Uterus (tissue), 4 donors: ENCODE data around the gene JAK1. TPM values are rescaled to one million over a fixed set of nuclear protein-coding genes. Genes with fewer than 3 reads are reported as not detected.

Experiments used
- DNase-seq, 2 donors: peaks; one replicate each; pipeline ENCODE4 v3.0.0-alpha.2; 2019 to 2020
- H3K27ac ChIP-seq, 2 donors: fragments of 200-600 bp; sonication (generic); 1 replicate in 1 of 2; 2 replicates in 1 of 2; pipeline ENCODE4 v1.5.1; 2016 to 2018
- H3K27me3 ChIP-seq, 2 donors: fragments of 200-600 bp; sonication (generic); one replicate each; pipeline ENCODE4 v1.5.1; 2018 to 2019; ENCODE audit warnings: control low read depth in 1 of 2
- H3K36me3 ChIP-seq, 2 donors: fragments of 200-600 bp; sonication (generic); one replicate each; pipeline ENCODE4 v1.5.1; 2019; ENCODE audit warnings: control low read depth in 1 of 2
- H3K4me1 ChIP-seq, 2 donors: fragments of 200-600 bp; sonication (generic); one replicate each; pipeline ENCODE4 v1.5.1; 2018 to 2019; ENCODE audit warnings: control low read depth in 1 of 2
- H3K4me3 ChIP-seq, 2 donors: fragments of 200-600 bp; sonication (generic); 1 replicate in 1 of 2; 2 replicates in 1 of 2; pipeline ENCODE4 v1.5.1; 2018 to 2019; ENCODE audit warnings: mild to moderate bottlenecking in 1 of 2
- H3K9me3 ChIP-seq, 2 donors: fragments of 200-600 bp; sonication (generic); one replicate each; pipeline ENCODE4 v1.5.1; 2019; ENCODE audit warnings: control low read depth in 1 of 2
- POLR2A ChIP-seq, 2 donors: fragments of 450-650 bp; IDR thresholded peaks; one replicate each; pipeline ENCODE4 v1.6.1; 2016; ENCODE audit warnings: antibody characterized with exemption in 2 of 2, mild to moderate bottlenecking in 1 of 2, moderate library complexity in 1 of 2
- intact Hi-C: fragments of 100-400 bp; cut with DNase I; formaldehyde crosslinking; loops from one replicate; pipeline ENCODE4 v1.15.1; 2023; ENCODE audit warnings: low total_unique reads
- total RNA-seq, 4 donors: library from RNA; depleted of rRNA in 3 of 4; stranded (reverse); fragments of >200 nt in 3 of 4; gene quantifications; one replicate each; pipeline versions ENCODE4 v1.1.0 to v1.2.4, GENCODE V29; 2014 to 2023
- TF ChIP-seq, protein P1 (sequence below), 4 experiments: fragments of 200-600 bp in 2 of 4; fragments of 450-650 bp in 2 of 4; sonication (generic) in 2 of 4; IDR thresholded peaks; one replicate each; pipeline ENCODE4 v1.5.1; 2016 to 2019; ENCODE audit warnings: antibody characterized with exemption in 4 of 4, mild to moderate bottlenecking in 2 of 4, moderate library complexity in 1 of 4
- donor health status: DM: yes; HTN: yes; CAD: no.

The JAK1 gene
- total RNA-seq, 4 donors from 2014 or later, result 70.9 to 136 (median 125) TPM

DNA sequence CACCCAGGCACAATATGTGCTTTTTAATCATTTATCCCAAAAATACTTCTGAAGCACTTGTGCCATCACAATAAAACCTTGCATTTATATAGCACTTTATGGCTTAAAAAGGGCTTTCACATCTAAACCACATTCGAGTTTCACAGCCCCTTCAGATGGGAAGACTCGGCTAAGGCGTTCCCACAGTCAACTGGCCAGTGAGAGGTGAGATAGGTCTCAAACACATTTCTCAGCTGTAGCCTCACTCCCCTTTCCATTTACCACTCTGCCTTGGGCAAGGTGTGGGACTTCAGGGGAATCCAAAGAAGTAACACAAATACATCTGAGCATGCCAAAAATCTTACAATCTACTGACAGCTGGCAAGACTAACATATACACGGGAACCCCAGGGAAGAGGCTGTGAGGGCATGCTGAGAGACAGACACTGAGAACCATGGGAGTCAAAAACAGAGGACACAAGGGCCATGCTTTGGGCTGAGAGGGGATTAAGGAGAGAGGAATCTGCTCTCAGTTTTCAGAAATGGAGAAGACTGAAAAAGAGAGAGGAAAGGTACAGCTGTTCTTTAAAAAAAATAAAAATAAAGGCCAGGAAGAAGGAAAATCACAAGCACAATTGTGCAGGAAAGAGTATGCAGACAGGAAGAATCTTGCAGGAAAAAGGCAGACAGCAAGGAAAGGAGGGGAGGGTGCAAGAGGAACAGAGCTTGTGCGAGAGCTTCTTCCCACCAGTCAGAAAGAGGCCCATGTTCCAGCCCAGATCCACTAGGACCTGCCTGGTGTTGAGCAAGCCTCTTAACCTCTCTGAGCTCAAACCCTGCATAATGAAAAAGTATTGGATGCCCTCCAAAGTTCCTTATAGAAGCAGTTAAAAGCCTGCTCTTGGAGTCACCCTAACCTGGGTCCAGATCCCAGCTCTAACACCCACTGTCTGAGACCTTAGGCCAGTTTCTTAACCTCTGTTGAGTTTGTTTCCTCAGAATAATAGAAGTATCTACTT is 73.5 kb downstream of the JAK1 start:
- DNase-seq, result no peak
- H3K27ac ChIP-seq, result peak overlapping the region in 1 of 2 donors; percentile 32
- peaks cover 3 to 4% of the 10 kb centered on the region in 2 donors for H3K4me1 ChIP-seq
- H3K9me3 ChIP-seq, result no peaks in the 10 kb centered on the region
- no peak for TF ChIP-seq POLR2A (IDR thresholded peaks at IDR 0.05)
- TF ChIP-seq, protein P1, sequence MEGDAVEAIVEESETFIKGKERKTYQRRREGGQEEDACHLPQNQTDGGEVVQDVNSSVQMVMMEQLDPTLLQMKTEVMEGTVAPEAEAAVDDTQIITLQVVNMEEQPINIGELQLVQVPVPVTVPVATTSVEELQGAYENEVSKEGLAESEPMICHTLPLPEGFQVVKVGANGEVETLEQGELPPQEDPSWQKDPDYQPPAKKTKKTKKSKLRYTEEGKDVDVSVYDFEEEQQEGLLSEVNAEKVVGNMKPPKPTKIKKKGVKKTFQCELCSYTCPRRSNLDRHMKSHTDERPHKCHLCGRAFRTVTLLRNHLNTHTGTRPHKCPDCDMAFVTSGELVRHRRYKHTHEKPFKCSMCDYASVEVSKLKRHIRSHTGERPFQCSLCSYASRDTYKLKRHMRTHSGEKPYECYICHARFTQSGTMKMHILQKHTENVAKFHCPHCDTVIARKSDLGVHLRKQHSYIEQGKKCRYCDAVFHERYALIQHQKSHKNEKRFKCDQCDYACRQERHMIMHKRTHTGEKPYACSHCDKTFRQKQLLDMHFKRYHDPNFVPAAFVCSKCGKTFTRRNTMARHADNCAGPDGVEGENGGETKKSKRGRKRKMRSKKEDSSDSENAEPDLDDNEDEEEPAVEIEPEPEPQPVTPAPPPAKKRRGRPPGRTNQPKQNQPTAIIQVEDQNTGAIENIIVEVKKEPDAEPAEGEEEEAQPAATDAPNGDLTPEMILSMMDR (IDR thresholded peaks at IDR 0.05), result no peak
- H3K36me3 ChIP-seq, result no peaks in the 10 kb centered on the region
- intact Hi-C loops, result no loop called here
- no peaks in the 10 kb centered on the region for H3K27me3 ChIP-seq
- H3K4me3 ChIP-seq, result no peak overlapping the region

DNA sequence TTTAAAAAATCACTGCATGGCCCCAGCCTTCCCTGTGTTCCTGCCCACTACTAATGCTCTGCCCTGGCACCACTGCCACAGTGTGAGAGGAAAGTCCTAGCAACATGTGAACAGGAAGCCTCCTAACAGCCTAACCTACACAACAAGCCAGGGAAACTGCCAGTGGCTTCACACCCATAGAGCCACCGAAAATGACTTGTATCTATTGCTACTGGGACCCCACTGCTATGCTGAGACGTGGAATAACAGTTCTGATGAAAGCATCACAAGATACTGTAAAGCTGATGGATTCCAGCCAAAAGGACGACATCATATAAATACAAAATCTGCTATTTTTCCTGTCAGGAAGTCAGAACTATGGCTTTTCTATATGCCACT is 74.9 kb downstream of the JAK1 start:
- Histone ChIP-seq H3K27ac (no peak overlapping the region), H3K4me3 (no peak overlapping the region), H3K36me3 (no peaks in the 10 kb centered on the region), H3K9me3 (no peaks in the 10 kb centered on the region), H3K4me1 (peaks cover 0 to 4% of the 10 kb centered on the region in 2 donors), H3K27me3 (no peaks in the 10 kb centered on the region)
- no peak for DNase-seq
- intact Hi-C loops, result no loop called here
- no peak for TF ChIP-seq POLR2A (IDR thresholded peaks at IDR 0.05)
- TF ChIP-seq, protein P1 (IDR thresholded peaks at IDR 0.05), result no peak

DNA sequence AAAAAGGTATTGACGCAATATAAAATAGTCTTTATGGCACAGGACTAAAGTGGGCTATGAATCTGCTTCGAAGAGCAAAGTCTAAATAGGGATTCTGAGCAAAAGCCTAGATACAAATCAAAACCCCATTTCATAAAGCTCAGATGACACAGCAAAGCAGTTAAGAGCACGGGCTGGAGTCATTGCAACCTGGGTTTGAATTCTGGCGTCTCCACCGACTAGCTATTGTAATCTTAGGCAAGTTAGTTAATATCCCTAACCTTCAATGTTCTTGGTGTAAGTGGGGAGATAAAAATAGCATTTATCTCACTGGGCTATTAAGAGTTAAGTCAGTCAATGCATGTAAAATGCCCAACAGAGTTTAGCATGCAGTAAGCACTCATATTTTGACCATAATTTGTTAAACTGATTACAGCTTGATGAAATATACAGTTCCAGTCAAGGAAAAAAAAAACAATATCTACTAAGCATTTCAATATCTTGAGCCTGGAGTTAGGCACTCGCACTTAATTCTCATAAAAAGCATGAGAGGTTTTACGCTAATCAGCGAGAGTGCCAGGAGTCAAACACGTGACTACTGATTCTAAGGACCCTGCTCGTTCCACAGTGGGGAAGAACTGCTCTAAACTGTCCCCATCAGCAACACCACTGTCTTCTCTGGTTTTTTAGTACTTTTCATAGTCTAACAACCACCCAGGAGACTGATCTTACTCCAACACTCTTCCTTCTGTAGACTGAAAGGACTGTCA is 75.5 kb downstream of the JAK1 start:
- no peaks in the 10 kb centered on the region for H3K27me3 ChIP-seq
- TF ChIP-seq, protein P1 (IDR thresholded peaks at IDR 0.05), result no peak
- TF ChIP-seq POLR2A (IDR thresholded peaks at IDR 0.05), result no peak
- H3K4me1 ChIP-seq, result peaks cover 0 to 4% of the 10 kb centered on the region in 2 donors
- no peak for DNase-seq
- no peaks in the 10 kb centered on the region for H3K36me3 ChIP-seq
- no peak overlapping the region for H3K4me3 ChIP-seq
- intact Hi-C loops, result no loop called here
- H3K27ac ChIP-seq, result no peak overlapping the region
- H3K9me3 ChIP-seq, result no peaks in the 10 kb centered on the region

DNA sequence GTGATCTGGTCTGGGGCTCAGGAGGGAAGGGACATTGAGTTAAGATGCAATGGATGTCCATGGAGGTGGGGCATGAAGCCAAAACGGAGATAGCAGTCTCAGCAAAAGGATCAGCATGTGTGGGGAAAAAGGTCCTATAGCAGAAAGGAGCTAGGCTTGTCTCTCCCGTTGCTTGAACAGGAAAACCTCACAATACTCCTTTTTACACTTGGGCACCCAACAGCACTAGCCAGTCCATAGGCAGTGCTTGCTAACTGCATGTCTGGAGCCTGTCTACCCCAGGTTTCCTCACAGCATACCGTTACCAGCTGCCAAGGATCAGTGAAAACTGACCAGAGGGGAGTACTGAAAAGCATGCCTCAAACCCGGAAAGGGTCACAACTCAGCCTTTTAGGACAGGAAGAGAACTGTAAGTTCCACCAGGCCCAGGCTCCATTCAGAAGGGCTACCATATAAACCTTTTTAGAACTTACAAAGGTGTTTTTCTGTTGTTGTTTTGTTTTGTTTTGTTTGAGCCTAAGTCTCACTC is 78.6 kb downstream of the JAK1 start:
- Histone ChIP-seq H3K36me3 (no peaks in the 10 kb centered on the region), H3K9me3 (no peaks in the 10 kb centered on the region), H3K4me1 (no peaks in the 10 kb centered on the region), H3K27me3 (no peaks in the 10 kb centered on the region), H3K4me3 (no peak overlapping the region), H3K27ac (no peak overlapping the region)
- TF ChIP-seq, protein P1 (IDR thresholded peaks at IDR 0.05), result no peak
- TF ChIP-seq POLR2A (IDR thresholded peaks at IDR 0.05), result no peak
- intact Hi-C loops, result no loop called here
- DNase-seq, result no peak
